BLaER1 (cell line): ENCODE data around the gene RNF38.

ENCODE experiments used
- H3K27ac ChIP-seq: shearing (Covaris generic); formaldehyde crosslinking; 2 replicates; pipeline ENCODE4 v1.8.1; 2022
- H3K27me3 ChIP-seq: shearing (Covaris generic); formaldehyde crosslinking; 2 replicates; pipeline ENCODE4 v1.8.1; 2022
- H3K36me3 ChIP-seq: shearing (Covaris generic); formaldehyde crosslinking; 2 replicates; pipeline ENCODE4 v1.8.1; 2022
- H3K4me1 ChIP-seq: shearing (Covaris generic); formaldehyde crosslinking; 2 replicates; pipeline ENCODE4 v1.8.1; 2022
- H3K4me2 ChIP-seq: shearing (Covaris generic); formaldehyde crosslinking; 2 replicates; pipeline ENCODE4 v1.8.1; 2022
- H3K4me3 ChIP-seq: shearing (Covaris generic); formaldehyde crosslinking; 2 replicates; pipeline ENCODE4 v1.8.1; 2022
- H3K9ac ChIP-seq: shearing (Covaris generic); formaldehyde crosslinking; 2 replicates; pipeline ENCODE4 v1.8.1; 2022
- H3K9me3 ChIP-seq: shearing (Covaris generic); formaldehyde crosslinking; 2 replicates; pipeline ENCODE4 v1.8.1; 2022
- H4K20me1 ChIP-seq: shearing (Covaris generic); formaldehyde crosslinking; 2 replicates; pipeline ENCODE4 v1.8.1; 2022
- Cebpa-rat ChIP-seq: shearing (Covaris generic); IDR thresholded peaks from 2 replicates; pipeline ENCODE4 v1.8.1; 2022

Gene RNF38

GRCh38 chr9:36289836-36290435, 110.1 kb downstream of the RNF38 start:
- Histone ChIP-seq H3K27ac (no peak overlapping the region), H3K4me1 (no peaks in the 10 kb centered on the region), H4K20me1 (no peaks in the 10 kb centered on the region), H3K4me2 (no peak overlapping the region), H3K9me3 (no peaks in the 10 kb centered on the region), H3K4me3 (no peak overlapping the region), H3K9ac (no peak overlapping the region), H3K27me3 (no peaks in the 10 kb centered on the region), H3K36me3 (no peaks in the 10 kb centered on the region)
- TF ChIP-seq Cebpa-rat = no peak

DNA sequence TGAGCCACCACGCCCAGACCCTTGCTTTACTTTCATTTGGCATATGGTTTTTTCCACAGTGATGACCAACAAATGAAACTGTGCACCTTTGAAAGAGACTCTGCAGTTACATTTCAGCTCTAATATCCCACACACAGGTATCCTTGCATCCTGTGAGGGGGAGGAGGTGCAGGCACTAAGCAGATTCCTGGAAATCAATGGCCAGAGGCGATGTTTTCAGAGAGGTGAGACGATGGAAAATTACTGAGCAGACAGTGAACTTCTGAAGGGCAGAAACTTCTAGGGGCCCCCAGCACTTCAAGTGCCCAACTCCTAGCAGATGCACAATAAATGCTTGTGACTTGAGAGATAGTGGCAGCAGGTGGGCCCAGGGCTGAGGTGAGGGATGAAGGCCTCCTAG, 112.0 kb downstream of the RNF38 start:
- Histone ChIP-seq H3K27me3 (no peaks in the 10 kb centered on the region), H4K20me1 (no peaks in the 10 kb centered on the region), H3K4me3 (no peak overlapping the region), H3K9me3 (no peaks in the 10 kb centered on the region), H3K4me2 (no peak overlapping the region), H3K9ac (no peak overlapping the region), H3K4me1 (no peaks in the 10 kb centered on the region), H3K36me3 (no peaks in the 10 kb centered on the region), H3K27ac (no peak overlapping the region)
- no peak for TF ChIP-seq Cebpa-rat
